Central memory CD8-positive, alpha-beta T cell (primary cell): ENCODE results near the gene SMPX.

Experiments
- ATAC-seq: fragments of 150-1000 bp; cut with Tn5 transposase; replicated peaks from 2 replicates; pipeline ENCODE4 v1.10.0; 2022; ENCODE audit warnings: mild to moderate bottlenecking, moderate FRiP score, moderate number of reproducible peaks; ENCODE audit not compliant: poor library complexity, severe bottlenecking; ENCODE audit errors: extremely low read depth
- DNase-seq, 2 donors: peaks; one replicate each; pipeline ENCODE4 v3.0.0; 2021; ENCODE audit warnings: low spot score in 2 of 2
- H3K27ac Mint-ChIP-seq: one replicate; pipeline ENCODE4 v1.8.0; 2022; ENCODE audit warnings: low read depth, mild to moderate bottlenecking, moderate library complexity, mixed read lengths
- H3K27me3 Mint-ChIP-seq: one replicate; pipeline ENCODE4 v1.8.0; 2022; ENCODE audit warnings: mixed read lengths
- H3K36me3 Mint-ChIP-seq: one replicate; pipeline ENCODE4 v1.8.0; 2022; ENCODE audit warnings: mild to moderate bottlenecking, moderate library complexity, mixed read lengths; ENCODE audit not compliant: insufficient read depth
- H3K4me1 Mint-ChIP-seq: one replicate; pipeline ENCODE4 v1.8.0; 2022; ENCODE audit warnings: mixed read lengths
- H3K4me3 Mint-ChIP-seq: one replicate; pipeline ENCODE4 v1.8.0; 2022; ENCODE audit warnings: mild to moderate bottlenecking, moderate library complexity, mixed read lengths
- H3K9me3 Mint-ChIP-seq: one replicate; pipeline ENCODE4 v1.8.0; 2022; ENCODE audit warnings: mixed read lengths

The SMPX gene

DNA sequence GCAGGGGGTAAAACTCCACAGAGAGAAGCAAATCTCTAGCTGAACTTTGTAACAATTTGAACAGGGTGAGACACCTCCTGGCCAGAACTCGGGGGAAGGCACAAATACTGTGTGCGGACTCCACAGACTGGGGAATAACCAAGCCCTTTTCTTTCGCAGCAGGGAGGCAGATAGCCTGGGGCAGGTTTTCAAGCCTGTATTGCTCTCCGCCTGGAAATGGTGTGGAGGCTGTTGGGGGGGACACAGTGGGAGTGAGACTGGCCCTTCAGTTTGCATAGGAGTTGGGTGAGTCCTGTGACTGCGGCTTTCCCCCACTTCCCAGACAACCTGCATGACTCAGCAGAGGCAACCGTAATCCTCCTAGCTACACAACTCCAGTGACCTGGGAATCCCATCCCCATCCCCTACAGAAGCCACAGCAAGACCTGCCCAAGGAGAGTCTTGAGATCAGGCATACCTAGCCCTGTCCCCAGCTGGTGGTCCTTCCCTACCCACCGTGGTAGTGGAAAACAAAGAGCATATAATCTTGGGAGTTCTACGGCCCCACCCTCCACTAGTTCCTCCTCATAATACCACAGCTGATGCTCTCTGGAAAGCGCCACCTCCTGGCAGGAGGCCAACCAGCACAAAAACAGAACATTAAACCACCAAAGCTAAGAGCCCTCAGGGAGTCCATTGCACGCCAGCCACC, 12.9 kb upstream of the SMPX start:
- Mint-ChIP-seq H3K4me1 (no peaks in the 10 kb centered on the region), H3K36me3 (no peaks in the 10 kb centered on the region), H3K4me3 (no peak overlapping the region), H3K27ac (no peak overlapping the region), H3K27me3 (peaks cover 8% of the 10 kb centered on the region), H3K9me3 (no peaks in the 10 kb centered on the region)
- no peak for DNase-seq
- ATAC-seq: no peak

DNA sequence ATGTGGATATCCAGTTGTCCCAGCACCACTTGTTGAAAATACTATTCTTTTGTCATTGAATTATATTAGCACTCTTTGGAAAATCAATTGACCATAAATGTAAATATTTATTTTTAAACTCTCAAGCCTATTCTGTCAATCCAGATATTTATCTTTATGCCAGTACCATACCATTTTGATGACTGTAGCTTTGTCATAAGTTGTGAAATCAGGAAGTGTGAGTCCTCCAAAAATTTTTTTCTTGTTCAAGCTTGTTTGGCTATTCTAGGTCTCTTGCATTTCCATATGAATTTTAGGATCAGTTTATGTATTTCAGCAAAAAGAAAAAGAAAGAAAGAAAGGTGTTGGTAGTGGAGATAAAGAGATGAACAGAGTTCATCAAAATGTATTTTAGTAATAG, 8.2 kb upstream of the SMPX start:
- no peak overlapping the region for H3K27ac Mint-ChIP-seq
- H3K9me3 Mint-ChIP-seq: no peaks in the 10 kb centered on the region
- no peaks in the 10 kb centered on the region for H3K4me1 Mint-ChIP-seq
- no peak overlapping the region for H3K4me3 Mint-ChIP-seq
- no peaks in the 10 kb centered on the region for H3K36me3 Mint-ChIP-seq
- ATAC-seq (no peak), DNase-seq (no peak)
- peaks cover 23% of the 10 kb centered on the region for H3K27me3 Mint-ChIP-seq

DNA sequence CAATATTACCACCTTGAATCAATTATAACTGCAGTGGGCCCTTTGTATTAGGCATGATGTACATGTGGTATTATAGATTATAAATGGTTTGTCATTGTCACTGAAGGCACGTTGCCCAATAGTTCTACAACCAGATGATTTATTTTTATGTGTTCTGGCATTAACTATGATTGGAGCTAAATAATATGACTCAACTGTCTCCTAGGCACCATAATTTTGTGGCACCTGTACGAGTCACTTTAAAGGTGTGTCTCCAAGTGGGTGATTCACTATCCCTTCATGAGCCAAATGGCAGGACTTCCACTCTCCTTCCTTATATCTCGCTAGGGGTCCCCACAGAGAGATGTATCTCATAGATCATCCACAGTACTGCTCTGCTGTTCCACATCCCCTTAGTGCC, 6.1 kb upstream of the SMPX start:
- Mint-ChIP-seq H3K36me3 (no peaks in the 10 kb centered on the region), H3K4me1 (no peaks in the 10 kb centered on the region), H3K9me3 (no peaks in the 10 kb centered on the region), H3K27ac (no peak overlapping the region), H3K27me3 (peaks cover 23% of the 10 kb centered on the region), H3K4me3 (no peak overlapping the region)
- ATAC-seq (no peak), DNase-seq (no peak)

DNA sequence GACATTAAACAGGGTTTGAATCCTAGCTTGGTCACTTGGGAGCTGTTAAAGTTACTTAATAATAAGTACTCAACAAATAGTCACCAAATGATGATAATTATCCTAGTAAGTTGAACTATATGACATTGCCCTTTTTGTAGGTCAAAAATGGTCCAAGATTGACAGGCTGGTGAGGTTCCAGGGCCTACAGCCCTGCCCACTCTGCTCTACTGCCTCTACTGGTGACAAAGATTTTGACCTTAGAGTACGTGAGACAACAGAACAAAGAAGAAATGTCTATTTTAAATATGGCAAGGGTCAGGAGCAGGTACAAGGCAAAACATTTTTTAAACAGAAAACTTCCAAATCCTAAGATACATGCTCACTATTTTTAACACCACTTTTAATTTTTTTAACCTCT, 572 bp upstream of the SMPX start:
- Mint-ChIP-seq H3K27me3 (peaks cover 8% of the 10 kb centered on the region), H3K4me3 (no peak overlapping the region), H3K36me3 (no peaks in the 10 kb centered on the region), H3K27ac (no peak overlapping the region), H3K9me3 (no peaks in the 10 kb centered on the region), H3K4me1 (no peaks in the 10 kb centered on the region)
- DNase-seq: no peak
- ATAC-seq: no peak

DNA sequence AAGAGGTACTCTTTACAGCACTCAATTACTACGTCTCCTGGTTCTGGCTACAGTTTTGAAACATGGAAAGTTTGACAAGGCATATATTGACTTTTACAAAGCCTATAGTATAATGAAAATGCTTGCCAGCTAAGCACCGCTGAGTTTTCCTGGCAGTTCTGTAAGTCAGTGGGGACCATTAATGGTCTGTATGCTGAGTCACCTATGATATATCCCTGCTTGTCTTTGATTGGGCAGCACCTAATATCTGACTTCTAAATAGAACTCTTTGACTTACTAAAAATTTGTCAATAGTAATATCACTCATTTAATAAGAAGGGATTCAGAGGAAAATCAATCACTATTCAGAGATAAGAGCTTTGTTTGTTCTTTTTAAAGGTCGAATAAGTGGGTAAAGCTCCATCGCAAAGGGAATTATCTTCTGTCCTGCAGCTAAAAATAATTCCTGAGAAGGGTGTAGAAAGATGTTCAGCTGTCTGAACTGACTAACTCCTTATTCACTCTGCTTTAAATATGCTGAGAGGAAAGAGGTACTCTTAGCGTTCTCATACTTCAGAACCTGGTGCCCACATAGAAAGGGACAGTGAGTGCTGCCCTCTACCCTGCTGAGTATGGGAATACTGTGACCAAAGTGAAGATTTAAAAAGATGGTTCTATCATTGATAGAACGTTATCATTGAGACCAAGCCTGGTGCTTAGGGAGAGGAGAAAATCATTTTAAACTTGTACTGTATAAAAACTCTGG, 959 bp downstream of the SMPX start:
- Mint-ChIP-seq H3K27me3 (peaks cover 4% of the 10 kb centered on the region), H3K4me1 (no peaks in the 10 kb centered on the region), H3K36me3 (no peaks in the 10 kb centered on the region), H3K9me3 (no peaks in the 10 kb centered on the region), H3K4me3 (no peak overlapping the region), H3K27ac (no peak overlapping the region)
- DNase-seq (no peak), ATAC-seq (no peak)

DNA sequence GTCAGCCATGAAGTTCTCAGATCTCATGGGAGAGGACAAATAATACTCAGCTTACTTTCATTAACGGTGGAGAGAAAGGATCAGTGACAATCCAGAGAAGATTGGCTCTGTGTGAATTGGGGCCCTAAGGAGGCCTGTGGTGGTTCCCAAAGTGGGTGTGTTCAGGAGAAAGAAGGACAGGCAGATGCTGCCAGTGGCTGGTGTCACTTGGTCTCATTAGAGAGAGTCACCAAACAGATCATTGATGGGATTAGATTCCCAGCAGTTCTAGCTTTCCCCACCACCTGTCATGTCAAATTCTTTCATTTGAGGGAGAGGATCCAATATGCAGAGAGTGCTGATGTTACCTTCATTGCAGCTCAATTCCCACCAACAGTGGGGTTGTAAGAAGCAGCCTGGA, 8.0 kb downstream of the SMPX start:
- no peak overlapping the region for H3K27ac Mint-ChIP-seq
- peaks cover 11% of the 10 kb centered on the region for H3K27me3 Mint-ChIP-seq
- DNase-seq (no peak), ATAC-seq (no peak)
- H3K36me3 Mint-ChIP-seq: no peaks in the 10 kb centered on the region
- no peak overlapping the region for H3K4me3 Mint-ChIP-seq
- no peaks in the 10 kb centered on the region for H3K4me1 Mint-ChIP-seq
- H3K9me3 Mint-ChIP-seq: no peaks in the 10 kb centered on the region

DNA sequence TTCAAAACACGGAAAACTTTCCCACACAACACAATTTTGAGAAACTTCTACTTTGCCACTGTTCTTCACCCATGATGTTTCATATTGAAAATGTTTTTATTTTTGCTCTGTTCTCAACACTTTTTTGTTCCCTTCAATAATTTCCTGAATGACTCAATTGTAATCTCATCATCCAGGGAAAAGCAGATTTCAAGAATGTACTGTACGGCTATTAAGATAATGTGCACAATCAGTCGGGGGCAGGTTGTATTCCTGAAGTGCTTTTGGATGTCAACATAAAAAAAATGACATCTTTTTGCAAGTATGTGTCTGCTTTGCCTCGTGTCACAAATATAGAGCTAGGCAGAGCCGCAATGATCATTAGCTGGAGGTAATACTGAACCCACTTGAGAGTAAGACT, 9.7 kb downstream of the SMPX start:
- DNase-seq (no peak), ATAC-seq (no peak)
- no peaks in the 10 kb centered on the region for H3K4me1 Mint-ChIP-seq
- H3K4me3 Mint-ChIP-seq: no peak overlapping the region
- peaks cover 11% of the 10 kb centered on the region for H3K27me3 Mint-ChIP-seq
- no peaks in the 10 kb centered on the region for H3K9me3 Mint-ChIP-seq
- no peak overlapping the region for H3K27ac Mint-ChIP-seq
- H3K36me3 Mint-ChIP-seq: no peaks in the 10 kb centered on the region

DNA sequence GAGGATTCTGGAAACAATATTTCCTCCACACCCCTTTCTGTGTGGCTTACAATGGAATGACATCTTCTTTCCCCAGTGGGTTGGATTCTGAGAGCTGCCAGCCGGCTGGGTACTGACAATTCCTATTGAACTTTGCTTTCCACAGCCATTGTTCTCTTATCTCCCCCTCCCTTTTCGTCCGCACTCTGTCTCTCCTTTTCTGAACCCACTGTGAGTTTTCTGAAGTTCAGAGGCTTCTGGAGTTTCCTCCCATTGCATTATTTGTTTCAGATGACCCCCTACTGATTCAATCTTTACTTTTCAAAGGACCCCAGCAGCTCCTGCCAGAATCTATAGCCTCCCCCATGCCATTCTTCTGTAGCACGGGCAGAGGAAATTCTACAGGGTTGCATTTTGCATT, 10.4 kb downstream of the SMPX start:
- no peak overlapping the region for H3K27ac Mint-ChIP-seq
- ATAC-seq (no peak), DNase-seq (no peak)
- H3K4me3 Mint-ChIP-seq: no peak overlapping the region
- H3K27me3 Mint-ChIP-seq: peaks cover 11% of the 10 kb centered on the region
- no peaks in the 10 kb centered on the region for H3K36me3 Mint-ChIP-seq
- no peaks in the 10 kb centered on the region for H3K4me1 Mint-ChIP-seq
- H3K9me3 Mint-ChIP-seq: no peaks in the 10 kb centered on the region

DNA sequence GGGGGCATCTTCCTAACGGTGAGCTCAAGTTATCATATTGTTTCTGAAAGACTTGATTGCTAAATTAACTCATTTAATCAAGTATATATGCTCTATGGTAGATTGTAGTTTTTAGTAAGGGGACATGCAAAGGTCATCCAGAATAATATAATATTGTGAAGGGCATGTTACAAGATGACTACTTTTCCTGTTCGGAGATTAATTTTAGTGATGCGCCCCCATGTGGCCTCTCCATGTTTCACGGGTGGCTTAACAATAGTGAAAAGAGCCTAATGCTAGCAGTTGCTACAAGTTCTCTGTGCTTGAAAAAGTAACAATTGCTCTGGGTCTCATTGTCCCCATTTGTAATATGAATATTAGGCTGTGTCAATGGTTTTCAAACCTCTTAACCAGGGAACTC, 12.2 kb downstream of the SMPX start:
- Mint-ChIP-seq H3K27ac (no peak overlapping the region), H3K9me3 (no peaks in the 10 kb centered on the region), H3K36me3 (peaks cover 3% of the 10 kb centered on the region), H3K27me3 (peaks cover 11% of the 10 kb centered on the region), H3K4me1 (no peaks in the 10 kb centered on the region), H3K4me3 (no peak overlapping the region)
- DNase-seq (peak in 1 of 2 donors; percentile 9), ATAC-seq (no peak)

DNA sequence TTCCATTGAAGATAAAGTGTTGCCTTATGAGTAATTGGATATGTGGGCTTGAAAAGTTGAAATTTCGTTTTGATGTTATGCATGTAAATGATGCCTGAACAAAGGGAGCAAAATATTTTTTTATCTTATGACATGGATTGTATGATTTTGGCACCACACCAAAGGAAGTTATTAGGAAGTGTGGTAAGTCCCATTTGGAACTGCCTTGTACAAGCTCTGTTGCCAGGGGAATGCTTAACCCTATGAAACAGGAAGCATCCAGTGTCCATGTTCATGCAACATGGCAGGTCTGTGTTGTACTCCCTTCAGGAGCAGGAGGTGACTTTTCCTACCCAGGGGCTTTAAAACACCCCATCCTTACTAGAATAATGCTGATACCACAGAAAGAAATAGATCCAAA, 13.2 kb downstream of the SMPX start:
- H3K27me3 Mint-ChIP-seq: peaks cover 11% of the 10 kb centered on the region
- no peak overlapping the region for H3K27ac Mint-ChIP-seq
- no peak for DNase-seq
- H3K36me3 Mint-ChIP-seq: peaks cover 3% of the 10 kb centered on the region
- no peak overlapping the region for H3K4me3 Mint-ChIP-seq
- H3K4me1 Mint-ChIP-seq: no peaks in the 10 kb centered on the region
- ATAC-seq: no peak
- no peaks in the 10 kb centered on the region for H3K9me3 Mint-ChIP-seq

DNA sequence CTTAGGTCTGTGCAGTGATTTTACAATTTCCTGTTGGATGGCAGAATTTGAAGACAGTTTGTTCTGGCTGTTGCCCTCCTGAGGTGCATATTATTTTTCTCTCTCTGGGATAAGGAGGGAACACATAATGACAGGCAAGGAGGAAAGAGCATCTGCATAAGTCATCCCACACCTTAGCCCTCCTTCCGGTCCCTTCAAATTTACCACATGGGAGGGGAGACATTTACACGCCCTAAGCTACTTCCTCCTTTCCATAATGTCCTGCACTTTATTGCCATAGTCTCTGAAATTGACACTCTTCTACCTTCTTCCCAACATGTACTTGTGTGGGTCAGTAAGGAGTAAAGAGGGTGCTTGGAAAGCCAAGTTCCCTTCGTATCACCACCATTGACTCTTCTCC, 13.9 kb downstream of the SMPX start:
- H3K27me3 Mint-ChIP-seq: peaks cover 11% of the 10 kb centered on the region
- peaks cover 3% of the 10 kb centered on the region for H3K36me3 Mint-ChIP-seq
- no peaks in the 10 kb centered on the region for H3K9me3 Mint-ChIP-seq
- no peak overlapping the region for H3K27ac Mint-ChIP-seq
- no peak for DNase-seq
- H3K4me1 Mint-ChIP-seq: no peaks in the 10 kb centered on the region
- no peak overlapping the region for H3K4me3 Mint-ChIP-seq
- no peak for ATAC-seq

DNA sequence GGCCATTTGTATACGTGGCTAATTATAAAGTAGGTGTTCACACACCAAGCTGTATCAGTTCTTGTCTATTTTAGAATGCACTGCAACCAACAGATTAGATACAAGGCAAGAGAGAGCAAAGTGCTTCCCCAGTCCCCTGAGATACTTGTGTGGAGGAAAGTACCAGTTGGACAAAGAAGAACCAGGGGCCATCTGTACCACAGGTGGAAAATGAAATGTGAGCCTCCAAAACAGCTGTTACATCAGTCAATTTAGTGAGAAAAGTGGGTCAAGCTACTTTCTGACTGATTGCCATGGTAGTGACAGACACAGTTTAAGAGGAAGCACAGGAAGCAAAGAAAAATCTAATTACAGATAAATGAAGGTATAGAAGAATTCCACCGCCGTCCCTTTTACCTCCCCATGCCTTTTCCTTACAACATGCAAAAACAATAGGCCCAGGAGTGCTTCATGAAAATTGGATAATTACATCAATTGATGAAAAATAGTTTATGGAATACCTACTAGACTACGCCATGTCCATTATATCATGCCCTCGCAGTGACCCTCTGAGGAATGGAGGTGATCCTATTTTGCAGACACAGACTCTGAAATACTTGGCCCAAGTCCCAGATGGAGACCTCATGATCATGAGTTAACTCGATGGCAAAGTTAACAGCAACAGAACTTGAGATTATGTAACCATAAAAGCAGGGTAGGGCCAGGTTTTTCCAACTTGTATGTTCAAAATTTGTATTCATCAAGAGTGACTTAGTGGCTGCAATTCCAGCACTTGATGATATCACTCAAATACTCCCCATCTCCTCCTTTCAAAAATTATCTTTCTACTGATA, 15.8 kb downstream of the SMPX start:
- Mint-ChIP-seq H3K9me3 (no peaks in the 10 kb centered on the region), H3K27ac (no peak overlapping the region), H3K4me1 (no peaks in the 10 kb centered on the region), H3K4me3 (no peak overlapping the region), H3K27me3 (peaks cover 4% of the 10 kb centered on the region), H3K36me3 (peaks cover 3% of the 10 kb centered on the region)
- ATAC-seq: no peak
- DNase-seq: no peak

DNA sequence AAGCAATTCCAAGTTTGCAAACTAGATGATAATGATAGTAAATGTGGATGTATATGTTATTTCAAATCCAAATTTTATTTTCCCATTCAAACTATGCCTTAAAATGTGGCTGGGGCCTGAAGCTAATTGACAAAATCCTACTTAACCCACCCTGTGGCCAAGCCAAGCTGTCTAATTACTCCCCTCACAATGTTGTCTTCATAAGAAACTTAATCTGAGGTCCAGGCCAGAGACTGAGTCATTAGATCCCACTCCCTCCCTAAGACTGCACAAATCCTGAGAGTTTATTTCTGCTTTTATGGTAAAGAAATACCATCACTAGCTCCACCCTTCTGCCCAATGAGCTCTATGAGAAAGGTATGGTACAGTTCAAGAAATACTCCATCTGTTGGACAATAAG, 16.6 kb downstream of the SMPX start:
- no peaks in the 10 kb centered on the region for H3K4me1 Mint-ChIP-seq
- H3K27ac Mint-ChIP-seq: no peak overlapping the region
- DNase-seq: no peak
- H3K9me3 Mint-ChIP-seq: no peaks in the 10 kb centered on the region
- H3K4me3 Mint-ChIP-seq: no peak overlapping the region
- H3K36me3 Mint-ChIP-seq: peaks cover 4% of the 10 kb centered on the region
- H3K27me3 Mint-ChIP-seq: peaks cover 11% of the 10 kb centered on the region
- no peak for ATAC-seq
